SK-N-SH (cell line): ENCODE measurements around the gene ZMYND8.

Experiments
- CTCF ChIP-seq: fragments of 200-600 bp; sonication (generic); IDR thresholded peaks from 2 replicates; pipeline ENCODE4 v1.6.1; 2017; ENCODE audit warnings: antibody characterized with exemption, mild to moderate bottlenecking, moderate library complexity
- EZH2phosphoT487 ChIP-seq: fragments of 200-600 bp; sonication (generic); IDR thresholded peaks from 2 replicates; pipeline ENCODE4 v1.6.1; 2017; ENCODE audit warnings: low read depth, mixed run types, mild to moderate bottlenecking, antibody characterized with exemption, moderate library complexity, borderline replicate concordance
- GATA2 ChIP-seq: sonication (generic); formaldehyde crosslinking; IDR thresholded peaks from 2 replicates; pipeline ENCODE4 v1.5.0; 2020; ENCODE audit warnings: mild to moderate bottlenecking, missing genetic modification reagents
- MAX ChIP-seq: IDR thresholded peaks from 2 replicates; pipeline ENCODE4 v1.4.0; 2012; ENCODE audit warnings: low read depth
- MEF2A ChIP-seq: IDR thresholded peaks from 2 replicates; pipeline ENCODE4 v1.4.0; 2012; ENCODE audit warnings: low read depth, borderline replicate concordance
- MXI1 ChIP-seq: IDR thresholded peaks from 2 replicates; pipeline ENCODE4 v1.6.1; 2012; ENCODE audit warnings: mild to moderate bottlenecking, low read depth, low read length, improper control_type of control experiment
- RCOR1 ChIP-seq: fragments of 150-350 bp; IDR thresholded peaks from 2 replicates; pipeline ENCODE4 v1.6.1; 2017; ENCODE audit warnings: antibody characterized with exemption, low read length
- TAF1 ChIP-seq: IDR thresholded peaks from 2 replicates; pipeline ENCODE4 v1.6.1; 2012; ENCODE audit warnings: low read depth, mild to moderate bottlenecking, low read length, moderate library complexity, borderline replicate concordance
- TCF12 ChIP-seq: IDR thresholded peaks from 2 replicates; pipeline ENCODE4 v1.4.0; 2012
- ZBTB33 ChIP-seq: IDR thresholded peaks from 2 replicates; pipeline ENCODE4 v1.4.0; 2012; ENCODE audit warnings: low read depth, borderline replicate concordance

GRCh38 chr20:47351643-47352331 is 4.7 kb downstream of the ZMYND8 start:
- no peak for TF ChIP-seq CTCF
- TF ChIP-seq MXI1 = no peak; the same call in 1 of the 2 replicates
- no peak for TF ChIP-seq MEF2A
- TF ChIP-seq TAF1 = no peak
- no peak for TF ChIP-seq RCOR1
- no peak for TF ChIP-seq MAX
- no peak for TF ChIP-seq GATA2 (CRISPR knock-in tag)
- TF ChIP-seq ZBTB33 = no peak
- TF ChIP-seq TCF12 = no peak
- no peak for TF ChIP-seq EZH2phosphoT487
